Hematopoietic multipotent progenitor cell (in vitro differentiated cells): ENCODE results near the gene GNPAT. TPM values are rescaled to one million over a fixed set of nuclear protein-coding genes. Genes with fewer than 3 reads are reported as not detected.
"Not testable (repeated sequence)": the region's sequence is repeated elsewhere in the genome, so short reads cannot be mapped to it uniquely, and the experiment has no call there.

ENCODE experiments used
- DNase-seq, 3 donors: peaks; one replicate each; pipeline ENCODE4 v3.0.0-alpha.2; 2011 to 2015; ENCODE audit warnings: low read depth in 2 of 3, low spot score in 2 of 3
- total RNA-seq: library from RNA; depleted of rRNA; stranded (reverse); fragments of >200 nt; gene quantifications from one replicate; pipeline ENCODE4 v1.2.3, GENCODE V29; 2012

The GNPAT gene
- total RNA-seq, 1 donor, result 23.4 TPM

- not testable (repeated sequence) for DNase-seq
Measured at GRCh38 chr1:231212301-231212700, 28.7 kb upstream of the GNPAT start.

GRCh38 chr1:231213831-231214573 is 27.0 kb upstream of the GNPAT start:
- DNase-seq, result no peak

- peak in 2 of 3 donors; percentile 19 to 52 for DNase-seq
Measured at GRCh38 chr1:231214918-231215680, 25.9 kb upstream of the GNPAT start.

- no peak for DNase-seq
Measured at GRCh38 chr1:231215681-231216385, 25.2 kb upstream of the GNPAT start.

- DNase-seq, result no peak
Measured at GRCh38 chr1:231216498-231216897, 24.5 kb upstream of the GNPAT start.

- DNase-seq, result no peak
Measured at GRCh38 chr1:231217056-231217455, 24.0 kb upstream of the GNPAT start.

- DNase-seq, result no peak
Measured at GRCh38 chr1:231218078-231218477, 22.9 kb upstream of the GNPAT start.

GRCh38 chr1:231219422-231220401 is 21.3 kb upstream of the GNPAT start:
- DNase-seq, result no peak

- no peak for DNase-seq
Measured at GRCh38 chr1:231220801-231221200, 20.2 kb upstream of the GNPAT start.

- no peak for DNase-seq
Measured at GRCh38 chr1:231226156-231226555, 14.9 kb upstream of the GNPAT start.

- DNase-seq, result no peak
Measured at GRCh38 chr1:231231511-231231910, 9.5 kb upstream of the GNPAT start.

- DNase-seq, result no peak
Measured at GRCh38 chr1:231232870-231233734, 7.9 kb upstream of the GNPAT start.

- no peak for DNase-seq
Measured at GRCh38 chr1:231233735-231234417, 7.1 kb upstream of the GNPAT start.

GRCh38 chr1:231234506-231234905 is 6.5 kb upstream of the GNPAT start:
- DNase-seq, result no peak

GRCh38 chr1:231235526-231236207 is 5.3 kb upstream of the GNPAT start:
- DNase-seq, result no peak

- DNase-seq, result no peak
Measured at GRCh38 chr1:231236208-231236591, 4.8 kb upstream of the GNPAT start.

- no peak for DNase-seq
Measured at GRCh38 chr1:231236938-231237337, 4.1 kb upstream of the GNPAT start.

GRCh38 chr1:231238298-231238697 is 2.7 kb upstream of the GNPAT start:
- no peak for DNase-seq
